IMR-90 (cell line): ENCODE results near the gene MMP27.

Experiments
- BHLHE40 ChIP-seq: fragments of 150-350 bp; IDR thresholded peaks from 2 replicates; pipeline ENCODE4 v1.6.1; 2016; ENCODE audit warnings: mild to moderate bottlenecking, low read depth, low read length
- CHD1 ChIP-seq: IDR thresholded peaks from 2 replicates; pipeline ENCODE4 v1.6.1; 2012; ENCODE audit warnings: low read depth, low read length, improper control_type of control experiment
- CTCF ChIP-seq: conservative IDR thresholded peaks from 2 replicates; pipeline ENCODE4 v1.5.1; 2012; ENCODE audit warnings: mild to moderate bottlenecking, low read depth, low read length, improper control_type of control experiment
- FOS ChIP-seq: fragments of 150-350 bp; IDR thresholded peaks from 2 replicates; pipeline ENCODE4 v1.6.1; 2016; ENCODE audit warnings: low read depth, low read length
- POLR2A ChIP-seq: IDR thresholded peaks from 2 replicates; pipeline ENCODE4 v1.6.1; 2012; ENCODE audit warnings: mild to moderate bottlenecking, low read depth, low read length

GRCh38 chr11:102643941-102644340 is 61.6 kb downstream of the MMP27 start:
- TF ChIP-seq CHD1 (no peak), CTCF (no peak), POLR2A (no peak), BHLHE40 (no peak), FOS (no peak)
